IMR-90 (cell line): Measurements from ENCODE around the gene FMN1. TPM values are rescaled to one million over a fixed set of nuclear protein-coding genes. Genes with fewer than 3 reads are reported as not detected.
A peak's percentile ranks its signal among the peaks of the same experiment; 100 is the strongest.

Experiments
- ATAC-seq: fragments of 200-7000 bp; cut with Tn5 transposase; 2 replicates; pipeline ENCODE4 v1.9.1; 2020; ENCODE audit warnings: low read depth, mild to moderate bottlenecking, moderate library complexity
- BruUV-seq: library from RNA; stranded (reverse); fragments of 400-500 nt; replicated peaks from 2 replicates; lab custom pipeline; 2021; lab: Mats Ljungman, UMichigan
- CTCF ChIA-PET: fragments of 300-600 bp; formaldehyde crosslinking; extraction: SDS; loops from one replicate; lab custom pipeline; 2021; ENCODE audit warnings: antibody characterized with exemption; lab: Yijun Ruan, JAX
- POLR2A ChIA-PET: fragments of 300-600 bp; sonication (Branson Sonifier 250); formaldehyde crosslinking; loops from one replicate; lab custom pipeline; 2022; ENCODE audit warnings: antibody characterized with exemption; ENCODE audit not compliant: unreplicated experiment; lab: Charles Lee
- DNase-seq: peaks from one replicate; pipeline ENCODE4 v3.0.0; 2013
- H2AFZ ChIP-seq: replicated peaks from 2 replicates; pipeline ENCODE3; 2013; ENCODE audit warnings: low read length, mild to moderate bottlenecking; ENCODE audit not compliant: poor library complexity
- H2AK5ac ChIP-seq: 2 replicates; pipeline ENCODE4 v1.6.1; 2013; ENCODE audit warnings: low read depth, low read length, inconsistent platforms
- H2AK9ac ChIP-seq: replicated peaks from 2 replicates; pipeline ENCODE3; 2013; ENCODE audit warnings: mild to moderate bottlenecking, low read depth, low read length, moderate library complexity; ENCODE audit not compliant: poor library complexity
- H2BK120ac ChIP-seq: 2 replicates; pipeline ENCODE4 v1.6.1; 2013; ENCODE audit warnings: low read depth, low read length, inconsistent platforms
- H2BK15ac ChIP-seq: 3 replicates; pipeline ENCODE4 v1.6.1; 2013; ENCODE audit warnings: low read depth, low read length, inconsistent platforms
- H2BK20ac ChIP-seq: 2 replicates; pipeline ENCODE4 v1.6.1; 2013; ENCODE audit warnings: low read depth, mild to moderate bottlenecking, inconsistent platforms, low read length, moderate library complexity
- H2BK5ac ChIP-seq: 2 replicates; pipeline ENCODE4 v1.6.1; 2013; ENCODE audit warnings: mild to moderate bottlenecking, low read depth, low read length, inconsistent platforms; ENCODE audit not compliant: poor library complexity, severe bottlenecking
- H3K14ac ChIP-seq: replicated peaks from 2 replicates; pipeline ENCODE4 v1.6.1; 2013; ENCODE audit warnings: low read depth, low read length, inconsistent platforms
- H3K18ac ChIP-seq: 2 replicates; pipeline ENCODE4 v1.6.1; 2013; ENCODE audit warnings: low read depth, low read length, control low read depth
- H3K23ac ChIP-seq: 2 replicates; pipeline ENCODE4 v1.6.1; 2013; ENCODE audit warnings: low read depth, low read length, inconsistent platforms
- H3K27ac ChIP-seq: 2 replicates; pipeline ENCODE4 v1.5.1; 2013; ENCODE audit warnings: mild to moderate bottlenecking, control low read depth, low read length; ENCODE audit not compliant: insufficient read depth
- H3K27me3 ChIP-seq: 2 replicates; pipeline ENCODE4 v1.6.1; 2013; ENCODE audit warnings: low read length; ENCODE audit not compliant: control insufficient read depth, insufficient read depth
- H3K36me3 ChIP-seq: 2 replicates; pipeline ENCODE4 v1.6.1; 2013; ENCODE audit warnings: low read length, mixed read lengths; ENCODE audit not compliant: control insufficient read depth, insufficient read depth
- H3K4ac ChIP-seq: 2 replicates; pipeline ENCODE4 v1.6.1; 2013; ENCODE audit warnings: low read depth, low read length, inconsistent platforms
- H3K4me1 ChIP-seq: 2 replicates; pipeline ENCODE4 v1.6.1; 2013; ENCODE audit warnings: low read length, mixed read lengths; ENCODE audit not compliant: control insufficient read depth, insufficient read depth
- H3K4me2 ChIP-seq: 2 replicates; pipeline ENCODE4 v1.6.1; 2013; ENCODE audit warnings: low read depth, mild to moderate bottlenecking, control low read depth, low read length, moderate library complexity
- H3K4me3 ChIP-seq: 2 replicates; pipeline ENCODE4 v1.5.1; 2013; ENCODE audit warnings: low read depth, mild to moderate bottlenecking, control low read depth, low read length, moderate library complexity; ENCODE audit not compliant: insufficient read depth
- H3K56ac ChIP-seq: 2 replicates; pipeline ENCODE4 v1.6.1; 2013; ENCODE audit warnings: low read length, inconsistent platforms; ENCODE audit not compliant: insufficient read depth; ENCODE audit errors: extremely low read depth
- H3K79me1 ChIP-seq, 2 experiments: 2 replicates each; pipeline ENCODE4 v1.6.1; 2013; ENCODE audit warnings: low read length in 2 of 2, inconsistent platforms in 1 of 2, low read depth in 1 of 2
- H3K9ac ChIP-seq: 2 replicates; pipeline ENCODE4 v1.6.1; 2013; ENCODE audit warnings: low read depth, low read length, control low read depth
- H3K9me1 ChIP-seq: 2 replicates; pipeline ENCODE4 v1.6.1; 2013; ENCODE audit warnings: low read length, inconsistent platforms; ENCODE audit not compliant: insufficient read depth
- H3K9me3 ChIP-seq: 2 replicates; pipeline ENCODE4 v1.6.1; 2013; ENCODE audit warnings: low read length; ENCODE audit not compliant: control insufficient read depth, insufficient read depth
- H4K20me1 ChIP-seq: 2 replicates; pipeline ENCODE4 v1.6.1; 2013; ENCODE audit warnings: low read length, inconsistent platforms; ENCODE audit not compliant: insufficient read depth
- H4K5ac ChIP-seq: 2 replicates; pipeline ENCODE4 v1.6.1; 2013; ENCODE audit warnings: mild to moderate bottlenecking, low read depth, low read length, control low read depth
- H4K8ac ChIP-seq, 2 experiments: 2 replicates each; pipeline ENCODE4 v1.6.1; 2013; ENCODE audit warnings: low read depth in 2 of 2, low read length in 2 of 2, control low read depth in 1 of 2, inconsistent platforms in 1 of 2
- H4K91ac ChIP-seq: 2 replicates; pipeline ENCODE4 v1.6.1; 2013; ENCODE audit warnings: low read depth, low read length, inconsistent platforms; ENCODE audit not compliant: insufficient read depth
- RCOR1 ChIP-seq: IDR thresholded peaks from 2 replicates; pipeline ENCODE4 v1.6.1; 2012; ENCODE audit warnings: mild to moderate bottlenecking, low read length, improper control_type of control experiment; ENCODE audit not compliant: insufficient replicate concordance
- WGBS, 2 experiments: methylation state at CpG; one replicate each; pipeline versions ENCODE4 v1.1.5 to v1.1.7; 2013; ENCODE audit warnings: missing lambda C conversion rate in 2 of 2; ENCODE audit not compliant: insufficient read length in 1 of 2; ENCODE audit errors: extremely low coverage in 2 of 2; 5-methylcytosine and 5-hydroxymethylcytosine counted together
- dilution Hi-C: fragments of 300-500 bp; cut with HindIII; formaldehyde crosslinking; loops from one replicate; pipeline ENCODE4 v1.14.3; 2018; ENCODE audit warnings: low sequenced_read_pairs; ENCODE audit not compliant: unreplicated experiment
- in situ Hi-C: fragments of 300-500 bp; cut with MboI; formaldehyde crosslinking; loops from 3 replicates; pipeline ENCODE4 v1.14.3; 2019; ENCODE audit warnings: low sequenced_read_pairs, inconsistent platforms, mixed read lengths
- intact Hi-C: fragments of 100-400 bp; cut with micrococcal nuclease; formaldehyde crosslinking; loops from 2 replicates; pipeline ENCODE4 v1.10.0; 2022
- polyA plus RNA-seq, 3 experiments: library from polyadenylated mRNA; depleted of rRNA; stranded (reverse); fragments of >200 nt; gene quantifications; 2 replicates each; pipeline ENCODE4 v1.2.3, GENCODE V29; 2012; ENCODE audit warnings: low replicate concordance in 1 of 3
- total RNA-seq: library from RNA; depleted of rRNA; stranded (reverse); fragments of >200 nt; gene quantifications from 2 replicates; pipeline ENCODE4 v1.2.3, GENCODE V29; 2012
- TF ChIP-seq, protein P1 (sequence below): fragments of 150-350 bp; IDR thresholded peaks from 2 replicates; pipeline ENCODE4 v1.6.1; 2017; ENCODE audit warnings: mild to moderate bottlenecking, antibody characterized with exemption, low read length, low read depth
- TF ChIP-seq, protein P2 (sequence below): conservative IDR thresholded peaks from 2 replicates; pipeline ENCODE4 v1.5.1; 2012; ENCODE audit warnings: mild to moderate bottlenecking, low read depth, low read length, improper control_type of control experiment
- TF ChIP-seq, protein P3 (sequence below): fragments of 150-350 bp; IDR thresholded peaks from 2 replicates; pipeline ENCODE4 v1.6.1; 2016; ENCODE audit warnings: low read depth, mild to moderate bottlenecking, low read length, moderate library complexity, borderline replicate concordance

FMN1 gene
- total and polyA plus RNA-seq, 2 of the 4 experiments (the other 2 are of a cell fraction), result 7.3 to 17.6 TPM

DNA sequence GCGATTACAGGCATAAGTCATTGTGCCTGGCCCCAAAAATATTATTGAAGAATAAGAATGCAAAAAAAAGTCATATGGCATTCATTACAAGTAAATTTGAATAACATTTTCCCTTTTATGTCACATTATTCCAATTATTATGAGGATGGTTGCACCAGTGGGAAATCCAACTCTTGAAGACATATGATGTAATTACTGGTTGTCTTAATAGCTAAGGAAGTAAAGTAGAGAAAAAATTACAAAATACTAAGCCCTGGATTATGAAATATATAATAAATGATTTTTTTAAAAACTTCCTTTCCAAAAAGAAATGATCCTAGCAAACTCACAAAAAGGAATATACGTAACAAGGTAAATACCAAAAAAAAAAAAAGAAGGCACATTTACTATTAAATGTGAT is 98.9 kb downstream of the FMN1 start:
- Histone ChIP-seq H3K18ac (peak overlapping the region; percentile 47; the same call in 1 of the 2 replicates), H2AK5ac (0 out of 2 replicates have a peak overlapping the region, but pooled peaks have one; percentile 51), H3K9me1 (peaks cover 20% of the 10 kb centered on the region), H4K5ac (no peak overlapping the region), H4K91ac (no peak overlapping the region; the same call in 1 of the 2 replicates), H2BK20ac (peak overlapping the region; percentile 18; the same call in 1 of the 2 replicates), H3K36me3 (no peaks in the 10 kb centered on the region), H2BK15ac (peak overlapping the region; percentile 18; the same call in 1 of the 3 replicates), H3K4me3 (no peak overlapping the region), H2BK5ac (peak overlapping the region; percentile 99), H3K14ac (peak overlapping the region; percentile 65), H3K23ac (no peak overlapping the region), H2BK120ac (peak overlapping the region; percentile 66), H3K79me1 (peaks cover 18 to 53% of the 10 kb centered on the region in 2 experiments), H4K20me1 (no peaks in the 10 kb centered on the region), H3K4ac (peak overlapping the region; percentile 44; the same call in 1 of the 2 replicates), H3K4me1 (peaks cover 29% of the 10 kb centered on the region), H3K27ac (no peak overlapping the region), H3K9me3 (no peaks in the 10 kb centered on the region), H3K4me2 (no peak overlapping the region), H3K27me3 (no peaks in the 10 kb centered on the region), H3K9ac (no peak overlapping the region), H2AFZ (no peak overlapping the region), H3K56ac (no peak overlapping the region), H2AK9ac (no peak overlapping the region), H4K8ac (peak overlapping the region in 1 of 2 experiments; percentile 32; a peak in 1 of 4 replicates)
- dilution Hi-C loops (no loop called here), in situ Hi-C loops (no loop called here), intact Hi-C loops (no loop called here)
- TF ChIP-seq, protein P1, sequence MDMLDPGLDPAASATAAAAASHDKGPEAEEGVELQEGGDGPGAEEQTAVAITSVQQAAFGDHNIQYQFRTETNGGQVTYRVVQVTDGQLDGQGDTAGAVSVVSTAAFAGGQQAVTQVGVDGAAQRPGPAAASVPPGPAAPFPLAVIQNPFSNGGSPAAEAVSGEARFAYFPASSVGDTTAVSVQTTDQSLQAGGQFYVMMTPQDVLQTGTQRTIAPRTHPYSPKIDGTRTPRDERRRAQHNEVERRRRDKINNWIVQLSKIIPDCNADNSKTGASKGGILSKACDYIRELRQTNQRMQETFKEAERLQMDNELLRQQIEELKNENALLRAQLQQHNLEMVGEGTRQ, result no peak
- TF ChIP-seq, protein P2, sequence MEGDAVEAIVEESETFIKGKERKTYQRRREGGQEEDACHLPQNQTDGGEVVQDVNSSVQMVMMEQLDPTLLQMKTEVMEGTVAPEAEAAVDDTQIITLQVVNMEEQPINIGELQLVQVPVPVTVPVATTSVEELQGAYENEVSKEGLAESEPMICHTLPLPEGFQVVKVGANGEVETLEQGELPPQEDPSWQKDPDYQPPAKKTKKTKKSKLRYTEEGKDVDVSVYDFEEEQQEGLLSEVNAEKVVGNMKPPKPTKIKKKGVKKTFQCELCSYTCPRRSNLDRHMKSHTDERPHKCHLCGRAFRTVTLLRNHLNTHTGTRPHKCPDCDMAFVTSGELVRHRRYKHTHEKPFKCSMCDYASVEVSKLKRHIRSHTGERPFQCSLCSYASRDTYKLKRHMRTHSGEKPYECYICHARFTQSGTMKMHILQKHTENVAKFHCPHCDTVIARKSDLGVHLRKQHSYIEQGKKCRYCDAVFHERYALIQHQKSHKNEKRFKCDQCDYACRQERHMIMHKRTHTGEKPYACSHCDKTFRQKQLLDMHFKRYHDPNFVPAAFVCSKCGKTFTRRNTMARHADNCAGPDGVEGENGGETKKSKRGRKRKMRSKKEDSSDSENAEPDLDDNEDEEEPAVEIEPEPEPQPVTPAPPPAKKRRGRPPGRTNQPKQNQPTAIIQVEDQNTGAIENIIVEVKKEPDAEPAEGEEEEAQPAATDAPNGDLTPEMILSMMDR, result no peak
- no peak for TF ChIP-seq RCOR1
- TF ChIP-seq, protein P3, sequence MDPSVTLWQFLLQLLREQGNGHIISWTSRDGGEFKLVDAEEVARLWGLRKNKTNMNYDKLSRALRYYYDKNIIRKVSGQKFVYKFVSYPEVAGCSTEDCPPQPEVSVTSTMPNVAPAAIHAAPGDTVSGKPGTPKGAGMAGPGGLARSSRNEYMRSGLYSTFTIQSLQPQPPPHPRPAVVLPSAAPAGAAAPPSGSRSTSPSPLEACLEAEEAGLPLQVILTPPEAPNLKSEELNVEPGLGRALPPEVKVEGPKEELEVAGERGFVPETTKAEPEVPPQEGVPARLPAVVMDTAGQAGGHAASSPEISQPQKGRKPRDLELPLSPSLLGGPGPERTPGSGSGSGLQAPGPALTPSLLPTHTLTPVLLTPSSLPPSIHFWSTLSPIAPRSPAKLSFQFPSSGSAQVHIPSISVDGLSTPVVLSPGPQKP, result no peak
- WGBS, 2 experiments, result no CpG with 5 or more reads among the region's 2 CpGs
- no peak for DNase-seq
- ChIA-PET POLR2A (no interaction called here), CTCF (interaction anchor here (0.9 kb wide), 1 partner anchor 9 kb away, joined by 4 read pairs; no protein-coding TSS in a partner anchor)
- no TSS peak for BruUV-seq
- no peak for ATAC-seq
